Stimulated activated CD8-positive, alpha-beta memory T cell treated with anti-CD3 and anti-CD28 coated beads, Interleukin-4, amount 100 ng/mL, for 24 hours (primary cell): ENCODE data around the gene CUL3.
"Not testable (repeated sequence)": the region's sequence is repeated elsewhere in the genome, so short reads cannot be mapped to it uniquely, and the experiment has no call there.

ENCODE experiments used
- DNase-seq: peaks from one replicate; pipeline ENCODE4 v3.0.0-alpha.2; 2020; ENCODE audit warnings: low read depth

The CUL3 gene

GRCh38 chr2:224585211-224586088 lies at the start of gene CUL3:
Gene CUL3 (minus strand): TSS chr2:224585363. CDS start chr2:224585009, 354 bp downstream.
- DNase-seq, result peak; percentile 99

GRCh38 chr2:224630659-224631550 lies 45.7 kb upstream of the CUL3 start:
- DNase-seq, result no peak

GRCh38 chr2:224628416-224628815 lies 43.3 kb upstream of the CUL3 start:
- DNase-seq, result no peak

- DNase-seq, result no peak
Observed at GRCh38 chr2:224626735-224627134, 41.6 kb upstream of the CUL3 start.

- no peak for DNase-seq
Observed at GRCh38 chr2:224613543-224614286, 28.6 kb upstream of the CUL3 start.

- no peak for DNase-seq
Observed at GRCh38 chr2:224612578-224612977, 27.4 kb upstream of the CUL3 start.

GRCh38 chr2:224611938-224612337 lies 26.8 kb upstream of the CUL3 start:
- no peak for DNase-seq

GRCh38 chr2:224608104-224608503 lies 22.9 kb upstream of the CUL3 start:
- no peak for DNase-seq

- DNase-seq, result not testable (repeated sequence)
Observed at GRCh38 chr2:224603746-224604500, 18.8 kb upstream of the CUL3 start.

GRCh38 chr2:224602778-224603375 lies 17.7 kb upstream of the CUL3 start:
- DNase-seq, result not testable (repeated sequence)

- no peak for DNase-seq
Observed at GRCh38 chr2:224601923-224602322, 16.8 kb upstream of the CUL3 start.

- no peak for DNase-seq
Observed at GRCh38 chr2:224598678-224599077, 13.5 kb upstream of the CUL3 start.

GRCh38 chr2:224596289-224596688 lies 11.1 kb upstream of the CUL3 start:
- no peak for DNase-seq

GRCh38 chr2:224595518-224595917 lies 10.4 kb upstream of the CUL3 start:
- no peak for DNase-seq

GRCh38 chr2:224594840-224595239 lies 9.7 kb upstream of the CUL3 start:
- DNase-seq, result no peak

- DNase-seq, result no peak
Observed at GRCh38 chr2:224591220-224591619, 6.1 kb upstream of the CUL3 start.

- DNase-seq, result no peak
Observed at GRCh38 chr2:224586127-224586695, 1.0 kb upstream of the CUL3 start.

GRCh38 chr2:224584785-224585210 lies 365 bp downstream of the CUL3 start:
- peak; percentile 33 for DNase-seq

- no peak for DNase-seq
Observed at GRCh38 chr2:224584111-224584784, 915 bp downstream of the CUL3 start.

- DNase-seq, result not testable (repeated sequence)
Observed at GRCh38 chr2:224583033-224583432, 2.1 kb downstream of the CUL3 start.
